ENCODE measurements around the gene RASSF1.

The RASSF1 gene, protein sequence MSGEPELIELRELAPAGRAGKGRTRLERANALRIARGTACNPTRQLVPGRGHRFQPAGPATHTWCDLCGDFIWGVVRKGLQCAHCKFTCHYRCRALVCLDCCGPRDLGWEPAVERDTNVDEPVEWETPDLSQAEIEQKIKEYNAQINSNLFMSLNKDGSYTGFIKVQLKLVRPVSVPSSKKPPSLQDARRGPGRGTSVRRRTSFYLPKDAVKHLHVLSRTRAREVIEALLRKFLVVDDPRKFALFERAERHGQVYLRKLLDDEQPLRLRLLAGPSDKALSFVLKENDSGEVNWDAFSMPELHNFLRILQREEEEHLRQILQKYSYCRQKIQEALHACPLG

DNA sequence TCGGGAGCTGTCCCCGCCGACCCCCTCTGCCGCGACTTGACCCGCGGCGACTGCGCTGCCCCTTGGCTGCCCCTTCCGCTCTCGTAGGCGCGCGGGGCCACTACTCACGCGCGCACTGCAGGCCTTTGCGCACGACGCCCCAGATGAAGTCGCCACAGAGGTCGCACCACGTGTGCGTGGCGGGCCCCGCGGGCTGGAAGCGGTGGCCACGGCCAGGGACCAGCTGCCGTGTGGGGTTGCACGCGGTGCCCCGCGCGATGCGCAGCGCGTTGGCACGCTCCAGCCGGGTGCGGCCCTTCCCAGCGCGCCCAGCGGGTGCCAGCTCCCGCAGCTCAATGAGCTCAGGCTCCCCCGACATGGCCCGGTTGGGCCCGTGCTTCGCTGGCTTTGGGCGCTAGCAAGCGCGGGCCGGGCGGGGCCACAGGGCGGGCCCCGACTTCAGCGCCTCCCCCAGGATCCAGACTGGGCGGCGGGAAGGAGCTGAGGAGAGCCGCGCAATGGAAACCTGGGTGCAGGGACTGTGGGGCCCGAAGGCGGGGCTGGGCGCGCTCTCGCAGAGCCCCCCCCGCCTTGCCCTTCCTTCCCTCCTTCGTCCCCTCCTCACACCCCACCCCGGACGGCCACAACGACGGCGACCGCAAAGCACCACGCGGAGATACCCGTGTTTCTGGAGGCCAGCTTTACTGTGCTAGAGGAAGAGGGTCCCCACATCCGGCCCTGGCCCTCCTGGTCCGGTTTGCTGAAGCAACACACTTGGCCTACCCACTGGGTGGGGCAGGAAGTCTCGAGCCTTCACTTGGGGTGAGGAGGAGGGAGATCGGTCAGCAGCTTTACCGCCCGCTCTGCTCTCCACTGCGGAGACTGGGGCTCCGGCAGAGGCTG is at the start of gene RASSF1:
Gene RASSF1 (minus strand): TSS at position 389 of the 882 bp plus-strand sequence. CDS start 31 bp downstream, at position 358.
- Histone ChIP-seq H3K36me3 (ENCODE audit: control insufficient read depth, insufficient read depth, low read length) (no peaks in the 10 kb centered on the region), H3K4me3 (ENCODE audit: low read depth, low read length) (peak within 1 kb of the TSS; percentile 59), H3K27ac (ENCODE audit: low read depth, low read length) (no peak within 1 kb of the TSS), H3K27me3 (ENCODE audit: control insufficient read depth, insufficient read depth, low read length) (peaks cover 64% of the 10 kb centered on the region), H3K4me1 (ENCODE audit: control insufficient read depth, insufficient read depth, low read length) (peaks cover 30% of the 10 kb centered on the region), H3K9me3 (ENCODE audit: control insufficient read depth, insufficient read depth, low read depth, low read length) (no peaks in the 10 kb centered on the region), H3K9ac (ENCODE audit: low read length) (no peak within 1 kb of the TSS)

DNA sequence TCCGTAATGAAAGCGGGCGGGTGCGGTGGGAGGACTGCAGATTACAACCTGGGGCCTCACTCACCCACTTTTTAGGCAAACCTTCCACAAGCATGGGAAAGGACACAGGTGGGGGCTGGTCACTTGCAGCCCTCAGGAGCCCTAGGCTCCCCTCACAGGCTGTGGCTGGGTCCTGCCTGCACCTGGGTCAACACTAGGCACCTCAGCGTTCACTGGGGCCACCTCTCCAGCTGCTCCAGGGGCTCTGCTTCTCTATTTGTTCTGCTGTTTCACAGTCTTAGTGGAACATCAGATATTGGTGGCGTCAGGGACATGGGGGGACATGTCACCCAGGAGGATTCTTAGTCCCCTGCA is 48.8 kb upstream of the RASSF1 start:
- peaks cover 12% of the 10 kb centered on the region; the same call in 1 of the 2 replicates for H3K4me1 ChIP-seq (ENCODE audit: control insufficient read depth, insufficient read depth, low read length)
- no peaks in the 10 kb centered on the region for H3K9me3 ChIP-seq (ENCODE audit: control insufficient read depth, insufficient read depth, low read depth, low read length)
- H3K36me3 ChIP-seq (ENCODE audit: control insufficient read depth, insufficient read depth, low read length): 0 out of 2 replicates have a peak, but pooled peaks cover 2% of the 10 kb centered on the region
- no peak overlapping the region for H3K27ac ChIP-seq (ENCODE audit: low read depth, low read length)
- no peaks in the 10 kb centered on the region for H3K27me3 ChIP-seq (ENCODE audit: control insufficient read depth, insufficient read depth, low read length)
- no peak overlapping the region for H3K9ac ChIP-seq (ENCODE audit: low read length)
- H3K4me3 ChIP-seq (ENCODE audit: low read depth, low read length): no peak overlapping the region

DNA sequence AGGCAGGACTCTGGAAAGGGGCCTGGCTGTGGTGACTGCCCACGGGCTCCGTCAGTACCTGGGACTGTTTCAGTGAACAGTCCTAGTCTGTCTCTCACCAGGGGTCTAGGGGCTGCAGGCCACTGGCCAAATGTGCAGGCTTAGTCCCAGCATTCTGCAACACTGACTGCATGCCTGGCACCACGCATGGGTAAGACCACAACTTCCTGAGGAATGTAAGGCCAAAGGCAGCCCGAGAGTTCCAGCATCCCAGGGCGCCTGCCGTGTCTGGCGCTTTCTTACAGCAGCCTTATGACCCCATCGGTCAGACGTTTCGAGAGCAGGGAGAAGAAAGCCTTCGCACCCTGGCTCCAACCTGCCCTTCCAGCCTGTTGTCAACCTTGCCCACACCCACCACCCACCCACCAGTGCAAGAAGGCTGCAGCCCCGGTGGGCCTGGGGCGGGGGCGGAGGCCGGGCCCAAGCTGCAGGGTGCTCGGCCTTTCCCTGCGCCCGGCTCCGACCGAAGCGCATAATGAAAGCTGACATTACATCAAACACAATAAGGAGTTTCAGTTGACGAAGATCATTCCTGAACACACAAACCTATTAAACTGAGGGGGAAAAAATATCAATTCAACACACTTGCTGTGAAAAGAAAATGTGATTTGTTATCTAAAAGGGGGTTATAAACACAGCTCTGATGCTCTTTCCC is 48.2 kb upstream of the RASSF1 start:
- Histone ChIP-seq H3K27me3 (ENCODE audit: control insufficient read depth, insufficient read depth, low read length) (no peaks in the 10 kb centered on the region), H3K9ac (ENCODE audit: low read length) (no peak overlapping the region), H3K36me3 (ENCODE audit: control insufficient read depth, insufficient read depth, low read length) (0 out of 2 replicates have a peak, but pooled peaks cover 2% of the 10 kb centered on the region), H3K4me1 (ENCODE audit: control insufficient read depth, insufficient read depth, low read length) (peaks cover 12% of the 10 kb centered on the region; the same call in 1 of the 2 replicates), H3K27ac (ENCODE audit: low read depth, low read length) (no peak overlapping the region), H3K4me3 (ENCODE audit: low read depth, low read length) (no peak overlapping the region), H3K9me3 (ENCODE audit: control insufficient read depth, insufficient read depth, low read depth, low read length) (no peaks in the 10 kb centered on the region)

DNA sequence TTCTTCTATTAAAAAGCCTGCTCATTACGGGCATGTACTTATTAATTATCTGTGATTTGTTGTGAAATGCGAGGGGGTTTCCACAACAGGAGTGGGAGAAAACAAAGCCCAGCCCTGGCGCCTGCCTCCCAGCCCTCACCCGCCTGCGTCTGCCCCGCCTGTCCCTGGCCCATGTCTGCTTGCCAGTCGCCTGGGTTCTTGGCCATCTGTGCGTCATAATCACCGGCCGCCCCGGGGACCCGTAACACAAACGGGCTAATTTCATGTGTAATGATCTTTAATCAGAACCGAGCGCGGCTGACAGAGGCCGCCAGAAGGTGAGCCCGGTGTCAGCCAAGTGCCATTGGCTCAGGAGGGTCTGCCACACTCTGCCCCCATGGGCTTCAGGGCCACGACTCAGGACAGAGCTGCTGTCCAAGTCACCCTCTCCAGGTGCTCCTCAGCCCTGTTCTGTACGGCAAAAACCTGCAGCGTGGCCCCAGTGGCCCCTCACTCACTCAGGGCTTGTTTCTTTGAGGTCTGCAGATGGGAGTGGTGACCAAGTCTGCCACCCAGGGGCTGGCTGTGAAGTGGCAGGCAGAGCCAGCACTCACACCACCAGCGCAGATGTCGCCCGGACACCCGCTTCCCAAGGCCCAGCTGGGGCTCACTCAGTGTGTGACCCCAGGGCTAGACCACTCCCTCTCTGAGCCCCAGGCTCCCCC is 47.5 kb upstream of the RASSF1 start:
- 0 out of 2 replicates have a peak, but pooled peaks cover 2% of the 10 kb centered on the region for H3K36me3 ChIP-seq (ENCODE audit: control insufficient read depth, insufficient read depth, low read length)
- no peaks in the 10 kb centered on the region for H3K9me3 ChIP-seq (ENCODE audit: control insufficient read depth, insufficient read depth, low read depth, low read length)
- H3K4me3 ChIP-seq (ENCODE audit: low read depth, low read length): no peak overlapping the region
- H3K27ac ChIP-seq (ENCODE audit: low read depth, low read length): no peak overlapping the region
- H3K4me1 ChIP-seq (ENCODE audit: control insufficient read depth, insufficient read depth, low read length): peaks cover 12% of the 10 kb centered on the region; the same call in 1 of the 2 replicates
- no peaks in the 10 kb centered on the region for H3K27me3 ChIP-seq (ENCODE audit: control insufficient read depth, insufficient read depth, low read length)
- no peak overlapping the region for H3K9ac ChIP-seq (ENCODE audit: low read length)

DNA sequence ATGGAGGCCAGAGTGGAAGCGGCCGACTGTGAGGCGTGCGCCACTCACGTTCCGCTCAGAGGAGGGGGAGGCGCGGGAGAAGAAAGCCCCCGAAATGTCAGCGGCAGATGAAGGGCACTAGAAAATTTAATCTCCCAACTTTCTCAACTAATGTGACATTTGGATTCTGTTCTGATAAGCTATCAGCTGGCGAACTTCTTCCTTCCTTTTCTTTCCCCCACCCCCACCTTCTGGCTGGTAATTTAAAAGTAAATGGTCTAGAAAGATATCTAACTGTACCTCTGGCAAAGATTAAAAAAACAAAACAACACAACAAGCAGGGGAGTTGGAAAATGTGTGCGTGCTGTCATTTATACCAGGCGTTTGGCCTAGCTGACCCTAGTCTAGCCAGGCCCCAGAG is 45.1 kb upstream of the RASSF1 start:
- Histone ChIP-seq H3K27me3 (ENCODE audit: control insufficient read depth, insufficient read depth, low read length) (no peaks in the 10 kb centered on the region), H3K27ac (ENCODE audit: low read depth, low read length) (no peak overlapping the region), H3K9ac (ENCODE audit: low read length) (no peak overlapping the region)

DNA sequence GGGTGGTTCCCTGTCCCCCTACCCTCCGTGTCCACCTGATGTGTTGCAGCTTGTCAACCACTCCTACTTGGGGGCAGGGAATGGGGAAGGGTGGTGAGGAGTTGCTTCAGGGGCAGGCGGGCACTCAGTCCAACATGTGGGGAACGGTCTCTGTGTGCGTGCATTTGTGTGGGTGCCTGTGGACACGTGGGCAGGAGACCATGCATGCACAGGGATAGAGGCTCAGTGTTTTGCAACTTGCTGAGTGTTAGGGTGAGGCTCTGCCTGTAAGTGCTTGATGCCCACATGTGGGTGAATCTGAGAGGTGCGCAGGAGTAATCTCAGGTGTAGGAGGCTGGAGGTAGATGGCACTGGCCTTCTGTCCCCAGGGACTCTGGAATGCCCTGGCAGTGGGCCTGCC is 43.1 kb upstream of the RASSF1 start:
- Histone ChIP-seq H3K4me3 (ENCODE audit: low read depth, low read length) (no peak overlapping the region), H3K9ac (ENCODE audit: low read length) (no peak overlapping the region), H3K27me3 (ENCODE audit: control insufficient read depth, insufficient read depth, low read length) (no peaks in the 10 kb centered on the region), H3K36me3 (ENCODE audit: control insufficient read depth, insufficient read depth, low read length) (no peaks in the 10 kb centered on the region), H3K9me3 (ENCODE audit: control insufficient read depth, insufficient read depth, low read depth, low read length) (no peaks in the 10 kb centered on the region), H3K27ac (ENCODE audit: low read depth, low read length) (no peak overlapping the region), H3K4me1 (ENCODE audit: control insufficient read depth, insufficient read depth, low read length) (peaks cover 6% of the 10 kb centered on the region; the same call in 1 of the 2 replicates)

More for the DNA sequence above, 45.1 kb upstream of the RASSF1 start:
- Histone ChIP-seq H3K9me3 (ENCODE audit: control insufficient read depth, insufficient read depth, low read depth, low read length) (no peaks in the 10 kb centered on the region), H3K4me3 (ENCODE audit: low read depth, low read length) (no peak overlapping the region), H3K4me1 (ENCODE audit: control insufficient read depth, insufficient read depth, low read length) (peaks cover 9% of the 10 kb centered on the region; the same call in 1 of the 2 replicates), H3K36me3 (ENCODE audit: control insufficient read depth, insufficient read depth, low read length) (no peaks in the 10 kb centered on the region)

DNA sequence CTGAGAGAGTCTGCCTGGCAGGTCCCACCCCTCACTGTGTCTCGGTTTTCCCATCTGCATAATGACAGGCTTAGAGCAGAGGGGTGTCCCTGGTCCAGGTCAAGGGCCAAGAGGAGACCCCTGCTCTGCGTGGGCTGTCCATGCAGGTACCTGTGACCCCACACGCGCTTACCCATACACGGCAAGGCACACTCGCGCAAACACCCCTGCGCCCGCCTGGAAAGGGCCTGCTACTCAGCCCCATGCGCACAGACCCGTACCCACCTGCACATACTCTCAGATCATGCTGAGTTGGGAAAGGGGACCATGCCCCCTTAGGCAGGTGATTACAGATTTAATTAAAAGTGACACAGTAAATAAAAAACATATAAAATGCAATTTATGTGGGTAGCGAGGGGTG is 42.1 kb upstream of the RASSF1 start:
- no peaks in the 10 kb centered on the region; the same call in 1 of the 2 replicates for H3K4me1 ChIP-seq (ENCODE audit: control insufficient read depth, insufficient read depth, low read length)

DNA sequence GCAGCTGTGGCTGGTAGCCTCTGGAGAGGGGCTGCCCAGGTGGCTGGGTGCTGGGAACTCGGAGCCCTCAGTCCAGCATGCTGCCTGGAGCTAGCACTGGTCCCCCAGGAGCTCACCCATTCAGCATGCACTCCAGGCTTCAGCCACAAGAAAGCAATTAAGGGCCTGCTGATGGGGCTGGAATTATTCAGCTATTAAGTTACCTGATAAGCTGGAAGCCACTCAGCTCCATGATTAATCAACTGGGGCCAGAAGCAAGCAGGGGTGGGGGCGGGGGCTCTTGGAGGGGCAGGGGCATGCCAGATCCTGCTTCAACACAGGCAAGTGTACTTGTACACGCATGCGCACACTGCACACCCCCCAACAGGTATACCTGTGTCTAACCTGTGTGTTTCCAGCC is 40.7 kb upstream of the RASSF1 start:
- H3K27ac ChIP-seq (ENCODE audit: low read depth, low read length): no peak overlapping the region
- no peaks in the 10 kb centered on the region; the same call in 1 of the 2 replicates for H3K4me1 ChIP-seq (ENCODE audit: control insufficient read depth, insufficient read depth, low read length)
- no peak overlapping the region for H3K9ac ChIP-seq (ENCODE audit: low read length)
- H3K27me3 ChIP-seq (ENCODE audit: control insufficient read depth, insufficient read depth, low read length): no peaks in the 10 kb centered on the region
- H3K36me3 ChIP-seq (ENCODE audit: control insufficient read depth, insufficient read depth, low read length): no peaks in the 10 kb centered on the region
- H3K4me3 ChIP-seq (ENCODE audit: low read depth, low read length): no peak overlapping the region
- no peaks in the 10 kb centered on the region for H3K9me3 ChIP-seq (ENCODE audit: control insufficient read depth, insufficient read depth, low read depth, low read length)

More for the DNA sequence above, 42.1 kb upstream of the RASSF1 start:
- no peaks in the 10 kb centered on the region for H3K9me3 ChIP-seq (ENCODE audit: control insufficient read depth, insufficient read depth, low read depth, low read length)
- H3K4me3 ChIP-seq (ENCODE audit: low read depth, low read length): no peak overlapping the region
- no peaks in the 10 kb centered on the region for H3K36me3 ChIP-seq (ENCODE audit: control insufficient read depth, insufficient read depth, low read length)
- no peaks in the 10 kb centered on the region for H3K27me3 ChIP-seq (ENCODE audit: control insufficient read depth, insufficient read depth, low read length)
- H3K9ac ChIP-seq (ENCODE audit: low read length): no peak overlapping the region
- no peak overlapping the region for H3K27ac ChIP-seq (ENCODE audit: low read depth, low read length)

DNA sequence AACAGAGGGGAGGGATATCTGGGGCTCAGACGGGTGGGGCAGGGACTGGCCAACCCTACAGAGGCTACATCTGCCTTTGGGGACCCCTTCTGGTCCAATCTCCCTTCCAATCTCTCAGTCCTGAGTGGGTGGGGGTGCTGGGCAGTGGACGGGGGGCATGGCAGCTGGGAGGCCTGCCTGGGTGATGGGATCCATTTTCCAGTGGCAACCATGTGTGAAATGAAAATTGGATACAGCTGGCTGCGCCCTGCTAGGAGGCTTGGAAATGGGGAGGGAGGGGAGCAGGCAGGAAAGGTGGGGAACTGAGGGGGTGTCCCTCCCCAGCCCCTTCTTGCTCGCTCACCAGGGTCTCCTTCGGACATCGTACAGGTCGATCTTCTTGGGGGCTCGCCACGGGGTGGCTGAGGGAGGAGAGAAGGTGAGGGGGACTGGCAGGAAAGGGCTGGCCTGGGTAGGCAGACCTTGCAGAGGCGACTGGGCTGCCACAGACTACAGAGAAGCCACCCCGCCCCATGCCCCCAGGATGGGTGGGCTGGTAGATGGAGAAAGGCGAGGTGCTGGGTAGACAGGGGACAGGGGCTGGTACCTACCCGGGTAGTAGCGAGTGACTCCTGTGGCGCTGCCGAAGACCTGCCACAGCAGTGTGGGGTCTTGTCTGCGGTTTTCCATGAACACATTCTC is 39.9 kb upstream of the RASSF1 start:
- Histone ChIP-seq H3K27ac (ENCODE audit: low read depth, low read length) (no peak overlapping the region), H3K4me1 (ENCODE audit: control insufficient read depth, insufficient read depth, low read length) (no peaks in the 10 kb centered on the region; the same call in 1 of the 2 replicates), H3K9ac (ENCODE audit: low read length) (no peak overlapping the region), H3K27me3 (ENCODE audit: control insufficient read depth, insufficient read depth, low read length) (no peaks in the 10 kb centered on the region), H3K4me3 (ENCODE audit: low read depth, low read length) (no peak overlapping the region), H3K9me3 (ENCODE audit: control insufficient read depth, insufficient read depth, low read depth, low read length) (no peaks in the 10 kb centered on the region), H3K36me3 (ENCODE audit: control insufficient read depth, insufficient read depth, low read length) (no peaks in the 10 kb centered on the region)

DNA sequence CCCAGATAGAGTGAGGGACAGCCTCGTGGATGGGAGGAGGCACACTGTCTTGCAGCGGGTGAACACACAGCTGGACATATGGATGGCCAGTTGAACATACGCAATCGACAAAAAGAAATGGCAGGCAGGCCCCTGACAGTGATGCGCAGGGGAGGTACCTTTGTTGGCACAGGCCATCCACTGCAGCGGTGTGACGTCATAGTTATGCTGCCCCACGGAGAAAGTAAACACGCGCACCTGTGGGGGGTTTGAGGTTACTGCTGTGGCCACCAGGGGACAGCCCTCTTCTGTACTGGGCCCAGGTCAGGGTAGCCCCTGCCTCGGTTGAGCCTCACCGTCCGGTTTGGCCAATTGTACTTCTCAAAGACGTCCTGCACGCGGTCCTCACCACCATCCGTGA is 38.1 kb upstream of the RASSF1 start:
- Histone ChIP-seq H3K27me3 (ENCODE audit: control insufficient read depth, insufficient read depth, low read length) (no peaks in the 10 kb centered on the region), H3K9me3 (ENCODE audit: control insufficient read depth, insufficient read depth, low read depth, low read length) (no peaks in the 10 kb centered on the region), H3K9ac (ENCODE audit: low read length) (no peak overlapping the region), H3K36me3 (ENCODE audit: control insufficient read depth, insufficient read depth, low read length) (no peaks in the 10 kb centered on the region), H3K4me1 (ENCODE audit: control insufficient read depth, insufficient read depth, low read length) (peaks cover 10% of the 10 kb centered on the region), H3K27ac (ENCODE audit: low read depth, low read length) (no peak overlapping the region), H3K4me3 (ENCODE audit: low read depth, low read length) (no peak overlapping the region)

Measured in HUES6 (cell line).